HG03575 (cell line): ENCODE measurements around the gene THOC6.
"Not testable (repeated sequence)": the region's sequence is repeated elsewhere in the genome, so short reads cannot be mapped to it uniquely, and the experiment has no call there.

Experiments used
- ATAC-seq: cut with Tn5 transposase; IDR thresholded peaks from one replicate; pipeline ENCODE4 v1.9.1; 2021; ENCODE audit not compliant: unreplicated experiment, insufficient number of reproducible peaks, low FRiP score; ENCODE audit errors: extremely low read depth

Gene THOC6

GRCh38 chr16:3046641-3047386, 23.0 kb downstream of the THOC6 start:
- no peak for ATAC-seq

DNA sequence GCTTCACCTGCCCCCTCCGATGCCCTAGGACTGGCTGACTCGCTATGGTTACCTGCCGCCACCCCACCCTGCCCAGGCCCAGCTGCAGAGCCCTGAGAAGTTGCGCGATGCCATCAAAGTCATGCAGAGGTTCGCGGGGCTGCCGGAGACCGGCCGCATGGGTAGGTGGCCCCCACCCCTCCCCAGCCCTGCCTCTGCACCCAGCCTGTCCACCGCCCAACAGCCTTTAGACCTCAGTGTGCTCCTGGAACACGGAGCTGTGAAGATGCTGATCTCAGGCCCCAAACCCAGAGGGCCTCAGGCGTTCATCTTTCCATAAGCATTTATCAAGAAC, 23.5 kb downstream of the THOC6 start:
- no peak for ATAC-seq

DNA sequence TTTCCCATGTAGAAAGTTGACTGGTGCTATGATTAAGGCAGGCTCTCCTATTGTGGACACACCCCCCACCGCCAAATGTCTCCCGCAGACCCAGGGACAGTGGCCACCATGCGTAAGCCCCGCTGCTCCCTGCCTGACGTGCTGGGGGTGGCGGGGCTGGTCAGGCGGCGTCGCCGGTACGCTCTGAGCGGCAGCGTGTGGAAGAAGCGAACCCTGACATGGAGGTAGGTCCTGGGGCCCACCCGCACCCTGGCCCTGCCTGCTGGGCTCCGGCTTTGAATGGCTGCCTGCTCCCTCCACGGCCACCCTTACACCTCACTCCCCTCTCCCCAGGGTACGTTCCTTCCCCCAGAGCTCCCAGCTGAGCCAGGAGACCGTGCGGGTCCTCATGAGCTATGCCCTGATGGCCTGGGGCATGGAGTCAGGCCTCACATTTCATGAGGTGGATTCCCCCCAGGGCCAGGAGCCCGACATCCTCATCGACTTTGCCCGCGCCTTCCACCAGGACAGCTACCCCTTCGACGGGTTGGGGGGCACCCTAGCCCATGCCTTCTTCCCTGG, 26.2 kb downstream of the THOC6 start:
- ATAC-seq = no peak

DNA sequence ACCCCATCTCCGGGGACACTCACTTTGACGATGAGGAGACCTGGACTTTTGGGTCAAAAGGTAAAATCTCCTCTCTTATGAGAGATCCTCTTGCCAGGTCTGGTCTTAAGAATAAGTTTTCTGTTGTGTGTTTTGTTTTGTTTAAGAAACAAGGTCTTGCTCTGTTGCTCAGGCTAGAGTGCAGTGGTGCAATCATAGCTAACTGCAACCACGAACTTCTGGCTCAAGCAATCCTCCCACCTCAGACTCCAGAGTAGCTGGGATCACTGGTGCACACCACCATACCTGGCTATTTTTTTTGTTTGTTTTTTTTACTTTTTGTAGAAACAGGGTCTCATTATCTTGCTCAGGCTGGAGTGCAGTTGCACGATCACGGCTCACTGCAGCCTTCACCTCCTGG, 26.7 kb downstream of the THOC6 start:
- no peak for ATAC-seq

DNA sequence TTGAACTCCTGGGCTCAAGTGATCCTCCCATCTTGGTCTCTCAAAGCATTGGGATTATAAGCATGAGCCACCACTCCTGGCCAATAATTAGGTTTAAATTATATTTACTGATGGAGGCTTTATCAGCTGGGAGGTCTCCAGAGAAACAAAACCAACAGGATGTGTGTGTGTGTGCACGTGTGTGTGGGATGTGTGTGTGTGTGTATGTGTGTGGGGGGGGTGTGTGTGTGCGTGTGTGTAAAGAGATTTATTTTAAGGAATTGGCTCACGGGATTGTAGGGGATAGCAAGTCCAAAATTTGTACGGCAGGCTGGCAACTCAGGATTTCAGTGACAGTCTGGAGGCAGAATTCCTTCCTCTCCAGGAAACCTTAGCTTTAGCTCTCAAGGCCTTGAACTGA, 27.2 kb downstream of the THOC6 start:
- no peak for ATAC-seq

DNA sequence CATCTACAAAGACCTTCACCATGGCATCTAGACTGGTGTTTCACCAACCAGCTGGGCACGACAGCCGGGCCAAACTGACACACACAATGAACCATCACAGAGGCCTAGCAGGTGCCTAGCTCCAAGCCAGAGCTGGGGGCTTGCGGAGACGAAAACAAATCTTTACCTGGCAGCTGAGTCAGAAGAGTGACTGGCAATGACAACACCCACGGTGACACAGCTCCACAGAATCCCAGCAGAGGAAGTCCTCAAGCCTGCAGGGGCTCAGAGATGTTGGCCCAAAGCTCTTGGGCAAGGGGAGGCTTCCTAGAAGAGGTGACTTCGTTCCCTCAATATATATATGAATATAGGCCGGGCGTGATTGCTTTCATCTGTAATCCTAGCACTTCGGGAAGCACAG, 27.7 kb downstream of the THOC6 start:
- no peak for ATAC-seq

- not testable (repeated sequence) for ATAC-seq
Measured at GRCh38 chr16:3052571-3053329, 28.9 kb downstream of the THOC6 start.

DNA sequence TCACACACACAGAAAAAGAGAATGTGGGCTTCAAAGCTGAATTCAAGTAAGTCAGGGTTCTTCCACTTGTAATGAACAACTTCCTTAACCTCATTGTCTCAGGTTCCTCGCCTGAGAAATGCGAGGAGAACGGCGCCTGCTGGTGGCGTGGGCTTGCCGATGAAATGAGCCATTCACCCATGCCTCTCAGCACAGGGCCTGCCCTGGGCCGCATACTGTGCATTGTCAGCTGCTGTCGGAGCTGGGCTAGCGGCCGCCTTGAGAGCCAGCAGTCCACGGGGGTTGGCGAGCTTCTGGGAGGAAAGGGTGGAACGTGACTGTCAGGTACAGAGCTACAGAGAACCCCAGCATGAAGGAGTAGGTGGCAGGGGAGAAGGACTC, 29.5 kb downstream of the THOC6 start:
- ATAC-seq = not testable (repeated sequence)

- ATAC-seq = no peak
Measured at GRCh38 chr16:3054965-3055733, 31.3 kb downstream of the THOC6 start.

GRCh38 chr16:3055734-3056115, 31.9 kb downstream of the THOC6 start:
- ATAC-seq = not testable (repeated sequence)

DNA sequence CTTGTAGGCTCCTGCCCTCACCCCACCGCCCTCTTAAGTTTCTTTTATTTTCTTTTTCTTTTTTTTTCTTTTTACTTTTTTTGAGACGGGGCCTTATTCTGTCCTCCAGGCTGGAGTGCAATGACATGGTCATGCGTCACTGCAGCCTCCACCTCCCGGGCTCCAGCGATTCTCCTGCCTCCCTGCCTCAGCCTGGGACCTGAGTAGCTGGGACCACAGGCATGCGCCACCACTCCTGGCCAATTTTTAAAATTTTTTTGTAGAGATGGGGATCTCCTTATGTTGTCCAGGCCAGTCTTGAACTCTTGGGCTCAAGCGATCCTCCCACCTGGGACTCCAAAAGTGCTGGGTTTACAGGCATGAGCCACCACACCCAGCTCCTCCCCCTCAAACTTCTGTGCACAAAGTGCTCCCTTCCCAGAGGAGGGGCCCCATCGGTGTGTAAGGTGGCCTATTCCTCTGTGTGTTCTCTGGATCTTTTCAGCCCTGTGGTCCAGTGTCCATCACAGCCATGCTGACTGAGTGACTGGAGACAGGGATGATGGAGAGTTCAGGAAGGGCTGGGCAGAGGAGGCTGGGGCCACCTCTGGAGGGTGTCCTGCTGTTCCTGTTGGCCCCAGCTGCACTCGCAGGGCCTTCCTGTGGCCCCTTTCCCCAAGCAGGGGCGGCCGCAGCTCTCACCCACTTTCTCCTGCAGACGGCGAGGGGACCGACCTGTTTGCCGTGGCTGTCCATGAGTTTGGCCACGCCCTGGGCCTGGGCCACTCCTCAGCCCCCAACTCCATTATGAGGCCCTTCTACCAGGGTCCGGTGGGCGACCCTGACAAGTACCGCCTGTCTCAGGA, 32.7 kb downstream of the THOC6 start:
- no peak for ATAC-seq

DNA sequence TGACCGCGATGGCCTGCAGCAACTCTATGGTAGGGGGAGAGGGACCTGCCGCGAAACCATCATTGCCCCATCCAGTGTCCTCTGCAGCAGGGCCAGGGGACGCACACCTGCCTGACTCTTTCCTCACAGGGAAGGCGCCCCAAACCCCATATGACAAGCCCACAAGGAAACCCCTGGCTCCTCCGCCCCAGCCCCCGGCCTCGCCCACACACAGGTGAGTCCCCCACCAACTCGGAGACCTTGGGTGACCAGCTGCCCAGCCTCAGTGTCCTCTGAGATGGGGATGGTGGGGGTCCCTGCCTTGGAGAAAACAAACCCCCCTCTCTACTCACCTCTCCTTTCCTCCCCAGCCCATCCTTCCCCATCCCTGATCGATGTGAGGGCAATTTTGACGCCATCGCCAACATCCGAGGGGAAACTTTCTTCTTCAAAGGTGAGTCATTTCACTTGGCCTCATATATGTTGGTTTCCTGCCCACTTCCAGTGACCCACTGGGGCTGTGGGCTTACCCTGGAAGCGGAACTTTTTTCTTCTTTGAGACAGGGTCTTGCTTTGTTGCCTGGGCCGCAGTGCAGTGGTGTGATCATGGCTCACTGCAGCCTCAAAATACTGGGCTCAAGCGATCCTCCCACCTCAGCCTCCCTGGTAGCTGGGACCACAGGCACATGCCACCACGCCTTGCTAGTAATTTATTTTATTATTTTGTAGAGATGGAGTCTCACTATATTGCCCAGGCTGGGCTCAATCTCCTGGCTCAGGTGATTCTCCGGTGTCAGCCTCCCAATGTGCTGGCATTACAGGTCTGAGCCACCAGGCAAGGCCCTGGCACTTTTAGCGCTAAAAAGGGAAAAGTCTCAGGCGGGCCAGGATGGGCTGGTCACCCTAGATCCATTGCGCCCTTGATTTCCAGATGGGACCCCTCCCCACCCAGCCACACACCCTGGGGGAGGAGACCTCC, 33.6 kb downstream of the THOC6 start:
- no peak for ATAC-seq

DNA sequence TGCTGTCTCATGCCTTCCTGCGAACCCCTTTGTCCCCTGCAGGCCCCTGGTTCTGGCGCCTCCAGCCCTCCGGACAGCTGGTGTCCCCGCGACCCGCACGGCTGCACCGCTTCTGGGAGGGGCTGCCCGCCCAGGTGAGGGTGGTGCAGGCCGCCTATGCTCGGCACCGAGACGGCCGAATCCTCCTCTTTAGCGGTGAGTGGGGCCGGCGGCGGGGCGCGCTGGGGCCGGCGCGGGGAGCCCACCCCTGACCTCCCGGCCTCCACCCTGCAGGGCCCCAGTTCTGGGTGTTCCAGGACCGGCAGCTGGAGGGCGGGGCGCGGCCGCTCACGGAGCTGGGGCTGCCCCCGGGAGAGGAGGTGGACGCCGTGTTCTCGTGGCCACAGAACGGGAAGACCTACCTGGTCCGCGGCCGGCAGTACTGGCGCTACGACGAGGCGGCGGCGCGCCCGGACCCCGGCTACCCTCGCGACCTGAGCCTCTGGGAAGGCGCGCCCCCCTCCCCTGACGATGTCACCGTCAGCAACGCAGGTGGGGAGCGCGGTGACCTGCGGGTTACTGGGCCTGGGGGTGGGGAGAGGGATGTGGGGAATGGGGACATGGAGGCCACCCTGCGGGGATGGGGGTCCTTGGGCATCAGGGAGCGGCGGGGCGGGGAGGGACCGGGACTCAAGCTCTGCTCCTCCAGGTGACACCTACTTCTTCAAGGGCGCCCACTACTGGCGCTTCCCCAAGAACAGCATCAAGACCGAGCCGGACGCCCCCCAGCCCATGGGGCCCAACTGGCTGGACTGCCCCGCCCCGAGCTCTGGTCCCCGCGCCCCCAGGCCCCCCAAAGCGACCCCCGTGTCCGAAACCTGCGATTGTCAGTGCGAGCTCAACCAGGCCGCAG, 34.5 kb downstream of the THOC6 start:
- ATAC-seq = no peak

DNA sequence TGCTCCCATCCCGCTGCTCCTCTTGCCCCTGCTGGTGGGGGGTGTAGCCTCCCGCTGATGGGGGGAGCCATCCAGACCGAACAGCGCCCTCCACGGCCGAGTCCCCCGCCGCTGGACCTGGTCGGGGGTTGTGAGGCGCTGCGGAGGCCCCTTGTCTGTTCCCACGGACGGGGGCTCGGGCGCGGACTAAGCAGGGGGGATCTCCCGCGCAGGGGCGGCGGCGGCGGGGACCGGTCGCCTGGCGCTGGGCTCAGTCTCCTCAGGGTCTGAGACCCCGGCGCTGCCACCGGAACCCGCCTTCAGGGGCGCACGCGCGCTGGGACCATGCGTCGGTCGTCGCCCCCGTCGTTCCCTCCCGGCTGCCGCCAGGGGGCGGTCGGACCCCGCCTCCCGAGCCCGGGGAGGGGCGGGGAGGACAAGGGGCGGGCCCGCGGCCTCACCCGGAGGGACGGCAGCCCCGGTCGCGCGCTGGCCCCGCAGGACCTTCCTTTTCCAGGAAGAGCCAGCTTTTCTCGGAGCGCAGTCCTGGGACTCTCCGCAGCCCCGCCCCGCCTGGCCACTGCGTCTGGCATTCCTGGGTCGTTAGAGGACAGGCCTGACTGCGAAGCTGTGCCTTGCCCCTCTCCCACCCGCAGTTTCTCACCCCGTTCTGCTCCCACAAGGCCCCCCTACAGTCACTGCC, 35.3 kb downstream of the THOC6 start:
- ATAC-seq = no peak

GRCh38 chr16:3059723-3060242, 35.9 kb downstream of the THOC6 start:
- ATAC-seq = no peak
